Endodermal cell (in vitro differentiated cells): ENCODE measurements around the gene NEO1. TPM values are rescaled to one million over a fixed set of nuclear protein-coding genes. Genes with fewer than 3 reads are reported as not detected.

Source experiments
- DNase-seq: peaks from one replicate; pipeline ENCODE4 v3.0.0-alpha.2; 2017
- H3K27ac ChIP-seq: 2 replicates; pipeline ENCODE4 v1.5.1; 2013; ENCODE audit warnings: mild to moderate bottlenecking, low read depth, low read length, moderate library complexity
- H3K27me3 ChIP-seq: 2 replicates; pipeline ENCODE4 v1.6.1; 2013; ENCODE audit warnings: mild to moderate bottlenecking, low read length, moderate library complexity; ENCODE audit not compliant: insufficient read depth, control insufficient read depth, poor library complexity, severe bottlenecking
- H3K36me3 ChIP-seq: 2 replicates; pipeline ENCODE4 v1.7.0; 2013; ENCODE audit warnings: mild to moderate bottlenecking, low read length, moderate library complexity; ENCODE audit not compliant: control insufficient read depth, insufficient read depth
- H3K4me1 ChIP-seq: one replicate; pipeline ENCODE4 v1.7.0; 2013; ENCODE audit warnings: low read length; ENCODE audit not compliant: control insufficient read depth, insufficient read depth
- H3K4me3 ChIP-seq: 2 replicates; pipeline ENCODE4 v1.5.1; 2013; ENCODE audit warnings: mild to moderate bottlenecking, low read length, moderate library complexity
- H3K9ac ChIP-seq: 2 replicates; pipeline ENCODE4 v1.6.1; 2013; ENCODE audit warnings: mild to moderate bottlenecking, low read length, moderate library complexity; ENCODE audit not compliant: poor library complexity, severe bottlenecking; ENCODE audit errors: extremely low read depth
- H3K9me3 ChIP-seq: 2 replicates; pipeline ENCODE4 v1.6.1; 2013; ENCODE audit warnings: mild to moderate bottlenecking, low read length, moderate library complexity; ENCODE audit not compliant: control insufficient read depth
- H3K27ac Mint-ChIP-seq: 2 replicates; pipeline ENCODE4 v1.8.0; 2020; ENCODE audit warnings: mixed read lengths
- H3K27me3 Mint-ChIP-seq: 2 replicates; pipeline ENCODE4 v1.8.0; 2021; ENCODE audit warnings: mild to moderate bottlenecking, mixed read lengths; ENCODE audit not compliant: insufficient read depth
- H3K36me3 Mint-ChIP-seq: 2 replicates; pipeline ENCODE4 v1.8.0; 2020; ENCODE audit warnings: low read depth, mixed read lengths
- H3K4me1 Mint-ChIP-seq: 2 replicates; pipeline ENCODE4 v1.8.0; 2020; ENCODE audit warnings: mixed read lengths
- H3K4me3 Mint-ChIP-seq: 2 replicates; pipeline ENCODE4 v1.8.0; 2020; ENCODE audit warnings: mild to moderate bottlenecking, moderate library complexity, mixed read lengths
- H3K9me3 Mint-ChIP-seq: 2 replicates; pipeline ENCODE4 v1.8.0; 2020; ENCODE audit warnings: mild to moderate bottlenecking, mixed read lengths
- WGBS, 2 experiments: methylation state at CpG; one replicate each; pipeline versions ENCODE4 v1.1.5 to v1.1.7; 2013; ENCODE audit warnings: missing lambda C conversion rate in 2 of 2, mixed read lengths in 1 of 2; ENCODE audit not compliant: insufficient coverage in 1 of 2, insufficient read length in 1 of 2; 5-methylcytosine and 5-hydroxymethylcytosine counted together
- total RNA-seq, 2 donors: library from RNA; stranded (reverse); fragmentation: NEBNext Ultra II Directional in 1 of 2; extraction: Animal tissue kit (Norgen Biotek cat#: 25700) in 1 of 2; gene quantifications; 2 replicates in 1 of 2; 3 replicates in 1 of 2; pipeline ENCODE4 v1.2.1, GENCODE V29; 2021
- TF ChIP-seq, protein P1 (sequence below): fragments of 200-600 bp; sonication (generic); conservative IDR thresholded peaks from 2 replicates; pipeline ENCODE4 v1.5.0; 2021; ENCODE audit warnings: antibody characterized with exemption, mild to moderate bottlenecking

NEO1 gene
- total RNA-seq, 2 donors from 2014 or later, result 132 TPM

DNA sequence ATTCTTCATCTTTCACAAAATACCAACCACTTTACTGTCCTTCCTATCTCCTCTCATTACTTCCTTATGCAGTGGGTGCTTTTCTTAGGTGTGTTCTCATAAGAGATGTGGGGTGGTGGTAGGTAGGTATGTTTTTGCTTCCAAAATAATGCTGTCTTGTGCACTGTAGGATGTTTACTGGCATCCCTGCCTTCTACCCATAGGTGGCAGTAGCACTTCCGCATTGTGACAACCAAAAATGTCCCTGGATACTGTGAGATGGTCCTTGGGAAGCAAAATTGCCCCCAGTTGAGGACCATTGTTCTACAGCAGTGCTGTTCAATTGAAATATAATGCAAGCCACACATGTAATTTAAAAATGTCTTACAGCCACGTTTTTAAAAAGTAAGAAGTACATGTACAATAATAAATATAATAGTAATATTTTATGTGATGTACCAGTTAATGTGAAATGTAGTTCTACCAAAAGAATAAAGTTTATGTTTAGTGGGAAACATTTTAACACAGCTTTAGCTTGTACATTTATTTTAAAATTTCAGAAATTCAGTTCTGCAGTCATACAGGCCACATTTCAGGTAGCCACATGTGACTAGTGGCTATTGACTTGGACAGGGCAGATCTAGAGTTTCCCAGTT, 75.2 kb downstream of the NEO1 start:
- Histone ChIP-seq H3K9me3 (peaks cover 6% of the 10 kb centered on the region), H3K27ac (no peak overlapping the region), H3K27me3 (no peaks in the 10 kb centered on the region), H3K9ac (no peak overlapping the region), H3K4me1 (no peaks in the 10 kb centered on the region), H3K36me3 (peaks cover 50% of the 10 kb centered on the region), H3K4me3 (no peak overlapping the region)
- 76 to 100% methylated on average over 1 of the region's 2 CpGs for WGBS, 2 experiments
- Mint-ChIP-seq H3K36me3 (peaks cover 63% of the 10 kb centered on the region), H3K4me1 (peaks cover 13% of the 10 kb centered on the region), H3K27me3 (no peaks in the 10 kb centered on the region), H3K4me3 (no peak overlapping the region), H3K27ac (no peak overlapping the region), H3K9me3 (no peaks in the 10 kb centered on the region)
- DNase-seq, result peak; percentile 76
- TF ChIP-seq, protein P1, sequence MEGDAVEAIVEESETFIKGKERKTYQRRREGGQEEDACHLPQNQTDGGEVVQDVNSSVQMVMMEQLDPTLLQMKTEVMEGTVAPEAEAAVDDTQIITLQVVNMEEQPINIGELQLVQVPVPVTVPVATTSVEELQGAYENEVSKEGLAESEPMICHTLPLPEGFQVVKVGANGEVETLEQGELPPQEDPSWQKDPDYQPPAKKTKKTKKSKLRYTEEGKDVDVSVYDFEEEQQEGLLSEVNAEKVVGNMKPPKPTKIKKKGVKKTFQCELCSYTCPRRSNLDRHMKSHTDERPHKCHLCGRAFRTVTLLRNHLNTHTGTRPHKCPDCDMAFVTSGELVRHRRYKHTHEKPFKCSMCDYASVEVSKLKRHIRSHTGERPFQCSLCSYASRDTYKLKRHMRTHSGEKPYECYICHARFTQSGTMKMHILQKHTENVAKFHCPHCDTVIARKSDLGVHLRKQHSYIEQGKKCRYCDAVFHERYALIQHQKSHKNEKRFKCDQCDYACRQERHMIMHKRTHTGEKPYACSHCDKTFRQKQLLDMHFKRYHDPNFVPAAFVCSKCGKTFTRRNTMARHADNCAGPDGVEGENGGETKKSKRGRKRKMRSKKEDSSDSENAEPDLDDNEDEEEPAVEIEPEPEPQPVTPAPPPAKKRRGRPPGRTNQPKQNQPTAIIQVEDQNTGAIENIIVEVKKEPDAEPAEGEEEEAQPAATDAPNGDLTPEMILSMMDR, result peak; percentile 92

DNA sequence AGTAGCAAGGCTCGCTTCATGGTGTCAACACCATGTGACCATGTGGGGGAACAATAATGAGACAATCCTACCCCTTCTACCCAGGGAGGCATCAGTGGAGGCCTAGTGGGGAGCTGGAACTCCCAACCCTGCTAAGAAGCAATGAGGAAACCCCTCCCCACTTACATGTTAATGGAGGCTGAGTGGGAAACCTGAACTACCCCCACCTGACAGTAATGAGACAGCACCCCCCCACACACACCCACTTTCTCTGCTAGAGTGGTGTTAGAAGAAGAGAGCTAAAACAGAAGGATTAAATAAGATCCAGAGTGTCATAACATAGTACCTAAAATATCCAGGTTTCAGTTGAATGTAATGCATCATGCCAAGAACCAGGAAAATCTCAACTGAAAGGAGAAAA, 78.6 kb downstream of the NEO1 start:
- Histone ChIP-seq H3K9ac (no peak overlapping the region), H3K27ac (no peak overlapping the region), H3K27me3 (no peaks in the 10 kb centered on the region), H3K36me3 (peaks cover 56% of the 10 kb centered on the region), H3K4me1 (no peaks in the 10 kb centered on the region), H3K9me3 (peaks cover 6% of the 10 kb centered on the region), H3K4me3 (no peak overlapping the region)
- Mint-ChIP-seq H3K4me1 (peaks cover 10% of the 10 kb centered on the region), H3K36me3 (peaks cover 53% of the 10 kb centered on the region), H3K27me3 (no peaks in the 10 kb centered on the region), H3K9me3 (no peaks in the 10 kb centered on the region), H3K27ac (no peak overlapping the region), H3K4me3 (no peak overlapping the region)
- DNase-seq, result no peak
- TF ChIP-seq, protein P1, result no peak
- WGBS, 2 experiments, result 100% methylated on average over 1 of the region's 1 CpG; no CpG with 5 or more reads in 1 of the 2 experiments

DNA sequence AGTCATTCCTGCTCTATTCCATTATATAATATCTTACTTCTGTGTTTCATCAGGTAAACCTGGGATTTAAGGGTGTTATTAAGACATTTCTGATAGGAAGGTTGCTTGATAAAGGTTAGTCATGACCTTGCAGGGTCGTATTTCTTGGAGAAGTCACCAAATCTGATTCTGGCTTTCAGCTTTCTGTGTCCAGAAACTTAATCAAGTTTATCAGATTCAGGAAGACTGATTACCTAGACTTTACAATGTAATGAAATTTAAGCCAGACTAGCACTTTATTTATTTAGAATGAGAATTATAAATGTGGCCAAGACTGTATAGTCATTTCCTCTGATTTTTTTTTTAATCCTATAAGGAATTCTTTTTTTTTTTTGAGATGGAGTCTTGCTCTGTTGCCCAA, 81.9 kb downstream of the NEO1 start:
- Histone ChIP-seq H3K27ac (no peak overlapping the region), H3K4me3 (no peak overlapping the region), H3K9ac (no peak overlapping the region), H3K9me3 (peaks cover 6% of the 10 kb centered on the region), H3K36me3 (peaks cover 58% of the 10 kb centered on the region), H3K27me3 (no peaks in the 10 kb centered on the region), H3K4me1 (no peaks in the 10 kb centered on the region)
- H3K27ac Mint-ChIP-seq, result no peak overlapping the region
- no peaks in the 10 kb centered on the region for H3K27me3 Mint-ChIP-seq
- DNase-seq, result no peak
- H3K4me1 Mint-ChIP-seq, result peaks cover 10% of the 10 kb centered on the region
- peaks cover 63% of the 10 kb centered on the region for H3K36me3 Mint-ChIP-seq
- 95 to 100% methylated on average over 1 of the region's 1 CpG for WGBS, 2 experiments
- no peak overlapping the region for H3K4me3 Mint-ChIP-seq
- no peaks in the 10 kb centered on the region for H3K9me3 Mint-ChIP-seq
- TF ChIP-seq, protein P1, result no peak
